Left ventricle myocardium superior (tissue), 1 donor: ENCODE measurements around the gene MYOM3. TPM values are rescaled to one million over a fixed set of nuclear protein-coding genes. Genes with fewer than 3 reads are reported as not detected.
"Not testable (repeated sequence)": the region's sequence is repeated elsewhere in the genome, so short reads cannot be mapped to it uniquely, and the experiment has no call there.

Experiments
- ATAC-seq: fragments of 200-7000 bp; cut with Tn5 transposase; one replicate; pipeline ENCODE4 v1.9.1; 2020; ENCODE audit warnings: mild to moderate bottlenecking, moderate library complexity
- DNase-seq: peaks from one replicate; pipeline ENCODE4 v3.0.0-alpha.2; 2020
- intact Hi-C: fragments of 100-400 bp; cut with micrococcal nuclease; formaldehyde crosslinking; loops from one replicate; pipeline ENCODE4 v1.11.0; 2022
- total RNA-seq: library from RNA; stranded (reverse); fragmentation: NEBNext Ultra II Directional; extraction: Animal tissue kit (Norgen Biotek cat#: 25700); gene quantifications from one replicate; pipeline ENCODE4 v1.2.1, GENCODE V29; 2021
- donor health status: DM: no; HTN: yes; CAD: no; lungs with severe emphysema.

MYOM3 gene
- total RNA-seq, 1 donor from 2014 or later: 409 TPM

DNA sequence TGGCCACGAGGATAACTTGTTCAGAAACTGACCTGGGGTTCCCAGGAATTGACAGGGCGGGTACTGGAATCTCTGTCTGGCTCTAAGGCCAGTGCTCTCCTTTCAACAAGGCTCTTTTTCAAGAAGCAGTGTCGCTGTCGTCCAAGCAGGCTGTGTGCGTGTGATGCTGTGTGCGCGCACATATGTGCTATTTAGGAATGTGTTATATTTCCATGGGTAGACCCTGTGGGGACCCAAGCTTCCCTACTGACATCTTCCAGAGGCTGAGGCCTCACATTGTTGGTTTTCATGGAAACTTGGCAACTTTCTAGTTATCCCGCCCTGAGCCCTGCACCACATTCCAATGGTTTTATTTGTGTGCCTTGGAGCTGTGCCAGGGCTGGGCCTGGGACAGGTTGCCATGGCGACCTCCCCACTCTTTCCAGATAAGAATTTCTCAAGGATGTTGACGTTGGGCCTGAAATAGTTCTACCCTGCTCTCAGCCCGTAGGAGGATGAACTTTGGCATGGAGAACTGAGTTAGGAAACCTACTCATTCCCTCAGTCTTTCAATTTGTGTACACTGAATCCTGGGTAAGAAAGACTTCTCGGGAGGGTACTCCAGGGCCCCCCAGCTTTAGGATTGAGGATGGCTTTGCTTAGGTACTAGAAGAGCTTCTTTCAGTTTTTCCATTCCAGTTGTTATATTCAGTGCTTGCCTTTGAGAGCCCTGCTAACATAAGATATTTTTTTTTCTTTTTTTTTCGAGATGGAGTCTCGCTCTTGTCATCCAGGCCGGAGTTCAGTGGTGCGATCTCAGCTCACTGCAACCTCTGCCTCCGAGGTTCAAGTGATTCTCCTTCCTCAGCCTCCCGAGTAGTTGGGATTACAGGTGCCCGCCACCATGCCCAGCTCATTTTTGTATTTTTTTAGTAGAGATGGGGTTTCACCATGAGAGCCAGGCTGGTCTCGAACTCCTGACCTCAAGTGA lies 93.0 kb downstream of the MYOM3 start:
- intact Hi-C loops: no loop called here
- DNase-seq (peak; percentile 96), ATAC-seq (peak; percentile 85)

DNA sequence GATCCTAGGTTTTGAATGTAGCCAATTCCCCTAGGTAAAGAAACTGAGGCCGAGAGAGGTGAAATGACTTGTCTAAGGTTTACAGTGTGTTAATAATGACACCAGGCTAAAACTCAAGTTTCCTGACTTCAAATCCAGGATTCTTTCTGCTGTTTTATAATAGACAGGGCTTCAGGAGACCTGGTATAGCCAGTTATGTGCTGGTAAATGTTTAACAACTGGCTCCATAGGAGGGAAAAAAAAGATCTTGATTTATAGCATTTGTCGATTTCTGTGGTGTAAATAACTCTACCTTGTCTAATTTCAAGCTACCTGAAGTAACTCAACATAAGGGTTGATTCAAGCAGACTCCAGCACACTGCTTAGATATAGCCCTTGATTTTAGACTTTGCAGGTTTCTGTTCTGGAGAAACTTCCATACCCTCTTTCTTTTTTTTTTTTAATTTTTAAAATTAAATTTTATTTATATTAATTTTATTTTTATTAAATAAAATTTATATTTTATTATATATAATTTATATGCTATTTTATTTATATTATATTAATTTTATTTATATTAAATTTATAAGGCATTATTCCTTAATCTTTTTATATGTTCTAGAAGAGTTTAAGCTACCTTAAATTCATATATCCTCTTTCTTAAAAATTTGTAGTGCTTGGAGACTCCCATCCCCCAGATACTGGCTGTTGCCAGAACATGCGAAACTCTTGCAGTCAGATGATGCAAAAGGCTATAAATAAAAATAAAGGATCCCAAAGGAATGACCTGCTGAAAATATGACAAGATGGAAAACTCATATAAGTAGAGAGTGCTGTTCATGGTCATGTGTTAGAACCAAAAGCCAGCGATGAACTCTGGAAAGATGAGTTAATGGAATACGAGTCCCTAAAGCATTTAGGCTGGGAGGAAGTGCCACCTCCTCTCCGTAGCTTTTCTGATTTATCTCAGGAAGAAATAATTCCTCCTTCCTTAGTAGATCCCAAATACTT lies 96.4 kb downstream of the MYOM3 start:
- ATAC-seq: peak; percentile 56
- intact Hi-C loops: no loop called here
- no peak for DNase-seq

DNA sequence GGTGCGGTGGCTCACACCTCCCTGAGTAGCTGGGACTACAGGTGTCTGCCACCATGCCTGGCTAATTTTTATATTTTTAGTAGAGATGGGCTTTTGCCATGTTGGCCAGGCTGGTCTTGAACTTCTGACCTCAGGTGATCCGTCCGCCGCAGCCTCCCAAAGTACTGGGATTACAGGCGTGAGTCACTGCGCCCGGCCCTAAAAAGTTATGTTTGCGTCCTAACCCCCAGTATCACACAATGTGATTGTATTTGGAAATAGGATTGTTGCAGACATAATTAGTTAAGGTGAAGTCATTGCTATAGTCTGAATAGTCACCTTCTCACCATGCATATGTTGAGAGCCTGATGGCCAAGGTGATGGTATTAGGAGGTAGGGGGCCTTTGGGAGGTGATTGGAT lies 99.1 kb downstream of the MYOM3 start:
- intact Hi-C loops, ATAC-seq, DNase-seq: not testable (repeated sequence)

DNA sequence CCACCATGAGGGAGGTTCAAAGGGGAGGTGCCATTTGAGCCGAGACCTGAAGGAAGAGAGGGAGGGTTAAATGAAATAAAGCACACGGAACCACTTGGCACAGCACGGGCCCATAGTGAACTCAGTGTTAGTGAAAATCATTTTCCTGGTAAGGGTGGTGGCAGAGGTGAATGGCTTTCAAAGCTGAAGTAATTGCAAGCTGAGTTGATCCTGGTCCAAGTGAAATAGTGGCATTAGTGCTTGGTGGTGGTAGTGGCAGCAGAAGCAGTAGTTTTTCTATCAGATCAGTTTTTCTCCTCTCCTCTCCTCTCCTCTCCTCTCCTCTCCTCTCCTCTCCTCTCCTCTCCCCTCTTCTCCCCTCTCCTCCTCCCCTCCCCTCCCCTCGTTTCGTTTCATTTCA lies 101.3 kb downstream of the MYOM3 start:
- no peak for ATAC-seq
- no peak for DNase-seq
- intact Hi-C loops: no loop called here

DNA sequence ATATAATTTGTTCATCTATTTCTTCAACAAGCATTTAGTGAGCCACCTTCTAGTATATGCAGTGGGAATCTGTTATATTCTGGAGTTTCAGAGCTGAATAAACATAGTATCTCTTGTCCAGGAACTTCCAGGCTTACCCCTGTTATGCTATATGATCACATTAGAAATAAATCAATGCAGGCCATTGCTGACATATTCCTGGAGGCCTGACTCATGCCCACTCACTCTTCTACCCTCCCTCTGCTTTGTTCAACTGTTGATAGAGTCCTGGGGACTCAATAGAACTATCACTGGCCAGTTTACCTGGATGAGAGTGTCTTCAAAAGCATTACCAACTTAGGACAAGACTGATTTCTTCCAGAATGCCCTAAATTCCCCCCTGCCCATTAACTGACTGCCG lies 102.5 kb downstream of the MYOM3 start:
- intact Hi-C loops: no loop called here
- no peak for ATAC-seq
- no peak for DNase-seq

DNA sequence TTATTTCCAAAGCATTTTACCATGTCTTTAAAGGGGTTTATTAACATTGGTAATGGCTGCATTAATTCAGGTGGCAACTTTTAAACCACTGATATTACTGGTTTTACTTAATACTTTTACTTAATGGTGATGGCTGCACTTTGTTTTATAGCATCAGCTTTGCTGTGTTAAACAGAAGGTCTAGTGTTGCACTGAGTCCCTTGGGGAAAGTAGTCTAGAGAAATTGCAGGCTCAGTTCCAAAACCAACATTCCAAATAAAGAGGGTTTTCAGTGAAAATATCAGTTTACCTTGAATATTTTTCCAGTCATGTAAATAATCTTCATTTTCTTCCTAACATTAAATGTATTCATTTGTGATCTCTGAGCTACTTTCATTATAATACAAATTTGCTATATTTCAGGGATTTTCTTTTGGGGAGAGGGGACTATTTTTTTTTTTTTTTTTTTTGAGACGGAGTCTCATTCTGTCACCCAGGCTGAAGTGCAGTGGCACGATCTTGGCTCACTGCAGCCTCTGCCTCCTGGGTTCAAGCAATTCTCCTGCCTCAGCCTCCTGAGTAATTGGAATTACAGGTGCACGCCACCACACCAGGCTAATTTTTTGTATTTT lies 103.3 kb downstream of the MYOM3 start:
- intact Hi-C loops, DNase-seq: not testable (repeated sequence)
- peak; percentile 32 for ATAC-seq

DNA sequence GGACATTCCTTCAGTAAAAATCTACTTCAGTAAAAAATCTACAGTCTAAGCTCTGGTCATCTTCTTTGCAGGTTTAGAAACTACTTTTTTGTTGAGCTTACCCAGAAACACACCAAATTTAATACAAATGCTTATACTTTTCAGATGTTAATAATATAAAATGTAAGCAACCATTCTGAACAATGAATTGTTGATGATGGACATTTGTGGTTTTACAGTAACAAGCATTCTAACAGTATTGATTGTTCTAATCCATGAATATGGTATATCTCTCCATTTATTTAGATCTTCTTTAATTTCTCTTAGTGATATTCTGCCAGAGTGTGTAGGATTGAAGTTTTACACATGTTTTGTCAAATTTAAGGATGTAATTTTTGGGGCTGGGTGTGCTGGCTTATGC lies 104.9 kb downstream of the MYOM3 start:
- no peak for DNase-seq
- intact Hi-C loops: no loop called here

More for the DNA sequence above, 104.9 kb downstream of the MYOM3 start:
- ATAC-seq: no peak

Other genes with a start within 250 kb of the MYOM3 start
- 12.1 TPM for gene FUCA1, start 243.8 kb downstream of the MYOM3 start, total RNA-seq
- gene CNR2, start 198.8 kb downstream of the MYOM3 start, total RNA-seq: not detected
- 81.9 TPM for gene PNRC2, start 152.3 kb downstream of the MYOM3 start, total RNA-seq
- 57.6 TPM for gene SRSF10, start 131.8 kb downstream of the MYOM3 start, total RNA-seq
- gene IL22RA1, start 31.0 kb upstream of the MYOM3 start, total RNA-seq: 0.22 TPM
- gene IFNLR1, start 75.2 kb upstream of the MYOM3 start, total RNA-seq: 3.7 TPM
- gene GRHL3, start 207.2 kb upstream of the MYOM3 start, total RNA-seq: not detected